ENCODE measurements around the gene ANKH.

Gene ANKH

GRCh38 chr5:14872070-14872989 lies 752 bp upstream of the ANKH start:
- Histone ChIP-seq H3K4me1 (ENCODE audit: control insufficient read depth, insufficient read depth, low read length, poor library complexity, severe bottlenecking) (peaks cover 7% of the 10 kb centered on the region), H3K4me3 (ENCODE audit: insufficient read depth, low read depth, low read length, poor library complexity, severe bottlenecking) (peak overlapping the region; percentile 66), H3K36me3 (ENCODE audit: control insufficient read depth, insufficient read depth, low read length) (no peaks in the 10 kb centered on the region), H3K27me3 (replicated peaks; ENCODE audit: control insufficient read depth, insufficient read depth, low read length, poor library complexity, severe bottlenecking) (no peaks in the 10 kb centered on the region), H3K9me3 (ENCODE audit: control insufficient read depth, low read length) (no peaks in the 10 kb centered on the region), H3K27ac (ENCODE audit: insufficient read depth, low read length, poor library complexity, severe bottlenecking) (peak overlapping the region; percentile 67)
- peak; percentile 33 to 48 (median 33) for DNase-seq

DNA sequence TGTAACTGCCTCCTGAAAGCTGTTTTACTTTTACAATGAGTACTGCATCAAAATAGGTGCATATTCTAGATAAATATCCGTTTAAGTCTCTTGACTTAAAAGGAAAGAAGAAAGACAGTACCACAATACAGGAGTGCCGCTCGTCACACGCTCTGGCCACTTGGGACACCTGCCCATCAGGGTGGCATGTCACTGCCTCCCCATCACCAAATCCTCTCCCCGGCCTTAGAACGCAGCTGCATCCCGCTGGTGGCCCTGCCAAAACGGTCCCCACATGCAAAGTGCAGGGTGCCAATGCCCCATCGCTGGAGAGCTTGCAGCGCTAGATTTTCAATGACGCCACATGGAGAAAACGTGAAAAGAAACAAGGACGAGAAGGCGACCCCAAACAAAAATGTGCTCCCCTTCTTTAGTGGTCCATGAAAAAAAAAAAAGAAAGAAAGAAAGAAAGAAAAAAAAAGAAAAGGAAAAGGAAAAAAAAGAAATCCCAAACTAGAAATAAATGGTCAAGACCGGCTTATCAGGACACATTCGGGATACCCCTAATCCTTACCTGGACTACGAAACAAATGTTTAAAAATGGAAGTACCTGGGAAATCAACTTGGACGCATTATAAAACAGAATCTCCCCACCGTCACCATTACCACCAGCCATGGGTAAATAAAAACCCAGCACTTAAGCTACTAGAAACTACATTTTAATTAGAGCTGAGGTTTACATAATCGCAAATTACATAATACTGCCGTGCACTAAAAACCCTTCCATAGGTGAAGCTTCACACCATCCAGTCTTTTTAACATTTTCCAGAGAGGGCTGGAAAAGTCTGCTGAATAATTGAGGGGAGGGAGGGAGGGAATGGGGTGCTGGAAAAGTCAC lies 1.0 kb downstream of the ANKH start:
- no peaks in the 10 kb centered on the region for H3K27me3 ChIP-seq (replicated peaks; ENCODE audit: control insufficient read depth, insufficient read depth, low read length, poor library complexity, severe bottlenecking)
- H3K9me3 ChIP-seq (ENCODE audit: control insufficient read depth, low read length): no peaks in the 10 kb centered on the region
- peaks cover 9% of the 10 kb centered on the region for H3K4me1 ChIP-seq (ENCODE audit: control insufficient read depth, insufficient read depth, low read length, poor library complexity, severe bottlenecking)
- H3K36me3 ChIP-seq (ENCODE audit: control insufficient read depth, insufficient read depth, low read length): no peaks in the 10 kb centered on the region
- H3K27ac ChIP-seq (ENCODE audit: insufficient read depth, low read length, poor library complexity, severe bottlenecking): peak overlapping the region; percentile 69
- DNase-seq: peak; percentile 2 to 55 (median 43)
- peak overlapping the region; percentile 75 for H3K4me3 ChIP-seq (ENCODE audit: insufficient read depth, low read depth, low read length, poor library complexity, severe bottlenecking)

DNA sequence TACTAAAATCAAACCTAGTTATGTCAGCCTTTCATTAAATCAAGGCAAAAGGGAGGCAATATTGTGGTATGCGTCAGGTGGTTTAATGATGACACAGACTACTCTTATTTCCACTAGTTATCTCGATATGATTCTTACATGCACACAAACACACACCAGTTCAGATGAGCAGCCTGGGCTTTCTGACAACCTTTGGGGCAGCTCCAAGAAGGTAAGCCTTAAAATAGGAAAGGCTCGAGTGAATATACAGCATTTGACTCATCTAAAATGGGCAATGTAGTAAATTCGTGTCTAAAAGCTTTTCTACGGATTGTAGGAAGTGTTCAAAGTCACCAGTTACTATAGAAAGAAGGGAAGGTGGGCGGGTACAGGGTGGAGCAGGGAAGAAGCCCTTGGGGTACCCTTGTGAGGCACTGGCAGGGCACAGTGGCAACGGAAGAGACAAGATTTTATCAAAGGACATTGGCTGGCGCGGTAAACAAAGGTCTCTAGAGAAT lies 1.9 kb downstream of the ANKH start:
- H3K36me3 ChIP-seq (ENCODE audit: control insufficient read depth, insufficient read depth, low read length): no peaks in the 10 kb centered on the region
- peak overlapping the region; percentile 69 for H3K27ac ChIP-seq (ENCODE audit: insufficient read depth, low read length, poor library complexity, severe bottlenecking)
- H3K4me3 ChIP-seq (ENCODE audit: insufficient read depth, low read depth, low read length, poor library complexity, severe bottlenecking): peak overlapping the region; percentile 75
- no peak for DNase-seq
- H3K9me3 ChIP-seq (ENCODE audit: control insufficient read depth, low read length): no peaks in the 10 kb centered on the region
- no peaks in the 10 kb centered on the region for H3K27me3 ChIP-seq (replicated peaks; ENCODE audit: control insufficient read depth, insufficient read depth, low read length, poor library complexity, severe bottlenecking)
- peaks cover 10% of the 10 kb centered on the region for H3K4me1 ChIP-seq (ENCODE audit: control insufficient read depth, insufficient read depth, low read length, poor library complexity, severe bottlenecking)

DNA sequence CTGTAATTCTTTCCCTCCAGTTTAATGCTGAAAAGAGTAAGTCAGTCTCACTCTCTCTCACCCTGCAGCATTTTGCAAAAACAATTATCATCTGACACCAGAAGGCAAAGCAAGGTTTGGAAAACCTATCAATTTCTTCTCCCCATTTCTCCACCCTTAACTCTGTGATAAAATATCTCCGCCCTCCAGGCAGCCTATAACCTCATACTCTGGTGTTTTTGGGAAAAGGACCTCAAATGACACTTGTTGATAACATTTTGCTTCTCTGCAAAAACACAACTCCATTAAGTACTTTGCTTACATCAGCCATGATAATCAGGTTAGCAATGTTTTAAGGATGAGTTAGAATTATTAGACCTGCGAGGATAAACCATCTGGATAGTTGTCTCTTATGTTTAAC lies 2.3 kb downstream of the ANKH start:
- no peak for DNase-seq
- Histone ChIP-seq H3K4me1 (ENCODE audit: control insufficient read depth, insufficient read depth, low read length, poor library complexity, severe bottlenecking) (peaks cover 10% of the 10 kb centered on the region), H3K27me3 (replicated peaks; ENCODE audit: control insufficient read depth, insufficient read depth, low read length, poor library complexity, severe bottlenecking) (no peaks in the 10 kb centered on the region), H3K27ac (ENCODE audit: insufficient read depth, low read length, poor library complexity, severe bottlenecking) (no peak overlapping the region), H3K9me3 (ENCODE audit: control insufficient read depth, low read length) (no peaks in the 10 kb centered on the region), H3K4me3 (ENCODE audit: insufficient read depth, low read depth, low read length, poor library complexity, severe bottlenecking) (no peak overlapping the region), H3K36me3 (ENCODE audit: control insufficient read depth, insufficient read depth, low read length) (no peaks in the 10 kb centered on the region)

DNA sequence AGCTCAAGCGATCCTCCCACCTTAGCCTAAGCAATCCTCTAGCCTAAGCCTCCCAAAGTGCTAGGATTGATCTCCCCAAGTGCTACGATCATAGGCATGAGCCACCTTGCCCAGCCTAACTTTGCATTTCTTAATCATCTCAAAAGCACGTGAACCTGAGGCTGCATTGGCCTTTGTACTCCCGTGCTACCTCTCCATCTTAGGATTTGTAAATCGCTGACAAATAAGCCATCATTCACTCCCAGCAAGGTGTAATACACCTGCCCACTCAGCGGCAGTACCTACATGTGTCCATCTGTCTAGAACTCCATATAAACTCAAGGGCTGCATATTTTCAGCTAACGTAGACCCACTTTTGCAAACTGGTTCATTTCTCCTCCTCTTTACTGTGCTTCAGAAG lies 2.8 kb downstream of the ANKH start:
- Histone ChIP-seq H3K27me3 (replicated peaks; ENCODE audit: control insufficient read depth, insufficient read depth, low read length, poor library complexity, severe bottlenecking) (no peaks in the 10 kb centered on the region), H3K4me3 (ENCODE audit: insufficient read depth, low read depth, low read length, poor library complexity, severe bottlenecking) (no peak overlapping the region), H3K27ac (ENCODE audit: insufficient read depth, low read length, poor library complexity, severe bottlenecking) (no peak overlapping the region), H3K36me3 (ENCODE audit: control insufficient read depth, insufficient read depth, low read length) (no peaks in the 10 kb centered on the region), H3K9me3 (ENCODE audit: control insufficient read depth, low read length) (no peaks in the 10 kb centered on the region), H3K4me1 (ENCODE audit: control insufficient read depth, insufficient read depth, low read length, poor library complexity, severe bottlenecking) (peaks cover 10% of the 10 kb centered on the region)
- DNase-seq: no peak

DNA sequence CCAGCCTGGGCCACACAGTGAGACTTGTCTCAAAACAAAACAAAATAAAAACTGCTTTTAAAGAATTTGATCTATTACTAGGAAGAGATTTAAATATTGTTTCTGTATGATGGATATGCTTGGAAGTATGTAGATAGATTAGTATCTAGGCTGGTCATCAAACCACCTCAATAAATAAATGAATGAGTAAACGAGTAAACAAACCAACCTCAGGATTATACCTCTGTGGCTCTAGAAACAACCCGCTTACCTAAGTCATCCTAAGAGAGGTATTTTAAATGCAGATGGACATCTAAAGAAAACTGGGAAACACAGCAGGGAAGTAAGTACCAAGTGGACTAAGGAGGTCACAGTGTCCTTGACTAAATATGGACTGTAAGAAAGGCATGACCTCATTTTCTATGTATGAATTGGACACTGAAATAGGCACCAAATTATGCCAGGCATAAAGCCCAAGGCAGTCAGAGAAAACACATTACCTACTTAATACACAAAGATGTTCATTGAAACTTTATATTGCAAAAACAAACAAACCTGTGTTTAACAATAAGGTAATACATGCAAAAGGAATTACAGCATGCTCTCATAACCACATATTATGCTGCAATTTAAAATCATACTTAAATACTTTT lies 7.3 kb downstream of the ANKH start:
- Histone ChIP-seq H3K4me3 (ENCODE audit: insufficient read depth, low read depth, low read length, poor library complexity, severe bottlenecking) (no peak overlapping the region), H3K36me3 (ENCODE audit: control insufficient read depth, insufficient read depth, low read length) (no peaks in the 10 kb centered on the region), H3K4me1 (ENCODE audit: control insufficient read depth, insufficient read depth, low read length, poor library complexity, severe bottlenecking) (peaks cover 3% of the 10 kb centered on the region), H3K27ac (ENCODE audit: insufficient read depth, low read length, poor library complexity, severe bottlenecking) (no peak overlapping the region), H3K27me3 (replicated peaks; ENCODE audit: control insufficient read depth, insufficient read depth, low read length, poor library complexity, severe bottlenecking) (no peaks in the 10 kb centered on the region), H3K9me3 (ENCODE audit: control insufficient read depth, low read length) (no peaks in the 10 kb centered on the region)
- DNase-seq: no peak

DNA sequence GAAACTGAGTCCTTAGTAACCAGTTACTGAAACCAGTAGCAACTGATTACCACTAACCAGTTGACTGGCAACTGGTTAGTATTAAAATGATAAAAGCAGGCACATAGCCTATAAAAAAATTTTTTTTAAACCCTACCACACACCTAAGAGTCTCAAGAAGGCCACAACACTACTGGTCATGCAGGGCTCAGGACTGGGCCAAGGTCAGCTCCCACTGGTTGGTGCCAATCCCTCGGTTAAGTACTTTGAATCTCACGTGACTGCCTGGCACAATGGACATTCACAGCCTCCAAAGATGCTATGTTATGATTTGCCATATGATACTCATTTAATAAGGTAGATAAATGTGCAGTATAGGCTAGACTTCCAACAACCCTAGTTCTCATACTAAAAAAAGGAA lies 8.5 kb downstream of the ANKH start:
- Histone ChIP-seq H3K27ac (ENCODE audit: insufficient read depth, low read length, poor library complexity, severe bottlenecking) (no peak overlapping the region), H3K36me3 (ENCODE audit: control insufficient read depth, insufficient read depth, low read length) (no peaks in the 10 kb centered on the region), H3K9me3 (ENCODE audit: control insufficient read depth, low read length) (no peaks in the 10 kb centered on the region), H3K4me3 (ENCODE audit: insufficient read depth, low read depth, low read length, poor library complexity, severe bottlenecking) (no peak overlapping the region), H3K27me3 (replicated peaks; ENCODE audit: control insufficient read depth, insufficient read depth, low read length, poor library complexity, severe bottlenecking) (no peaks in the 10 kb centered on the region), H3K4me1 (ENCODE audit: control insufficient read depth, insufficient read depth, low read length, poor library complexity, severe bottlenecking) (peaks cover 3% of the 10 kb centered on the region)
- no peak for DNase-seq

DNA sequence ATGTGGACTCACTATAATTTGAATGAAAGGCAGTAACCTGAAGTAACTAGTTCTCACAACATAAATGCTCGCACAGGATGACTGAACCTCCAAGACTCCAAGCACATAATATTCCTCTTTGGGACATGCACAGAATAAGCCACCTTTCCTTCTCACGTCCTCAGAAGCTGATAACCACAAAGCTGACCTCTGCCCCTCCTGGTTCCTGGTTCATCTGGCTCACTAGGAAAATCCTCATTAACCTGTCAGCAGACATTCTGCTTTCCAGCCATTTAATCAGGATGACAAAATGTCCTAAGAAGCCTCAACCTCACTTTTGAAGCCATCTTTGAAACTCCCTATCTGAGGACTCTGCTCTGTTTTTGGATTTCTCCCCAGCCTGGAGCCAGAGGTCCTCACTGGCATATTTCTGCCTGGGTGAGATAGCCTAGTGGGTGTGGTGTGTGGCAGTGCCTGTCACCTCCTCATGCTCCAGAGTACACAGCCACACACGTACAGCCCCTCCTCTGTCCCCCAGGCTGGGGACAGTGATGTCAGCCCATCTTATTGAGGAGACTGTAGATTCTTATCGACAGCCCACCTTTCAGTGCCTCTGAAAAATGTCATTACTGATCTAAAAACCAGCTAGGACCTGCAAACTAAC lies 10.3 kb downstream of the ANKH start:
- H3K9me3 ChIP-seq (ENCODE audit: control insufficient read depth, low read length): no peaks in the 10 kb centered on the region
- no peaks in the 10 kb centered on the region for H3K27me3 ChIP-seq (replicated peaks; ENCODE audit: control insufficient read depth, insufficient read depth, low read length, poor library complexity, severe bottlenecking)
- H3K4me1 ChIP-seq (ENCODE audit: control insufficient read depth, insufficient read depth, low read length, poor library complexity, severe bottlenecking): peaks cover 3% of the 10 kb centered on the region

DNA sequence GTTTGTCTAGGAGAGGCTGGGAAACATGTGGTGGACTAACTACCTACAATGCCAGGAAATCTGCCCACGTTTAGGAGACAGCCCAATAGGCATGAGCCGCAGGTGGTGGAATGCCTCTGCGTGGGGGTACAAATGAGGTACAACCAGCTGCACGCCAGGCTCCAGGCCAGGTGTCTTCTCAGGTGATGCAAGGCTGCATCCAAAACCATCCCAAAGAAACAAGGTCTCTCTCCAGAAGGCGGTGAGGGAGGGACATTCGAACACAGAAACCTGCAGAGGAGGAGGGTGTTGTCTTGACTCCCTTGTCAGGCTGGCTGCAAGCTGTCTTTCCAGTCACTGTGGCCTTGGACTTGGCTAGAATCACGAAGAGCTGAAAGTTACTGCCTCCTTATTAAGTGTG lies 11.6 kb downstream of the ANKH start:
- no peak overlapping the region for H3K4me3 ChIP-seq (ENCODE audit: insufficient read depth, low read depth, low read length, poor library complexity, severe bottlenecking)
- H3K4me1 ChIP-seq (ENCODE audit: control insufficient read depth, insufficient read depth, low read length, poor library complexity, severe bottlenecking): no peaks in the 10 kb centered on the region
- no peaks in the 10 kb centered on the region for H3K9me3 ChIP-seq (ENCODE audit: control insufficient read depth, low read length)
- H3K27me3 ChIP-seq (replicated peaks; ENCODE audit: control insufficient read depth, insufficient read depth, low read length, poor library complexity, severe bottlenecking): no peaks in the 10 kb centered on the region
- no peak overlapping the region for H3K27ac ChIP-seq (ENCODE audit: insufficient read depth, low read length, poor library complexity, severe bottlenecking)
- no peak for DNase-seq
- H3K36me3 ChIP-seq (ENCODE audit: control insufficient read depth, insufficient read depth, low read length): no peaks in the 10 kb centered on the region

More for the DNA sequence above, 10.3 kb downstream of the ANKH start:
- DNase-seq: no peak
- no peak overlapping the region for H3K4me3 ChIP-seq (ENCODE audit: insufficient read depth, low read depth, low read length, poor library complexity, severe bottlenecking)
- H3K36me3 ChIP-seq (ENCODE audit: control insufficient read depth, insufficient read depth, low read length): no peaks in the 10 kb centered on the region
- H3K27ac ChIP-seq (ENCODE audit: insufficient read depth, low read length, poor library complexity, severe bottlenecking): no peak overlapping the region

Measured in effector memory CD4-positive, alpha-beta T cell (primary cell).